H1 (cell line): ENCODE data around the gene UIMC1. TPM values are rescaled to one million over a fixed set of nuclear protein-coding genes. Genes with fewer than 3 reads are reported as not detected.

Source experiments
- CTCF ChIA-PET: fragments of 300-600 bp; sonication (Branson Sonifier 250); formaldehyde crosslinking; loops from one replicate; lab custom pipeline; 2021; ENCODE audit not compliant: partially characterized antibody; lab: Charles Lee
- POLR2A ChIA-PET: fragments of 300-600 bp; sonication (Branson Sonifier 250); formaldehyde crosslinking; loops from one replicate; lab custom pipeline; 2021; ENCODE audit warnings: inconsistent platforms; ENCODE audit not compliant: partially characterized antibody; lab: Charles Lee
- DNase-seq, 2 experiments: peaks; one replicate each; pipeline versions ENCODE4 v3.0.0 to v3.0.0-alpha.2; 2010 to 2022; ENCODE audit warnings: low spot score in 2 of 2, low read depth in 1 of 2, mixed read lengths in 1 of 2
- FAIRE-seq: peaks from 2 replicates; lab custom pipeline; 2011; peaks lifted over from hg19 to GRCh38; lab: Jason Lieb, UNC
- H2AFZ ChIP-seq: 2 replicates; pipeline ENCODE4 v1.8.1; 2012; ENCODE audit warnings: low read length, inconsistent platforms
- H2AK5ac ChIP-seq: 2 replicates; pipeline ENCODE4 v1.6.1; 2013; ENCODE audit warnings: low read depth, low read length
- H2BK120ac ChIP-seq: replicated peaks from 2 replicates; pipeline ENCODE3; 2013; ENCODE audit warnings: low read depth, low read length, inconsistent platforms
- H2BK12ac ChIP-seq: 2 replicates; pipeline ENCODE4 v1.6.1; 2013; ENCODE audit warnings: low read depth, low read length
- H2BK15ac ChIP-seq: 2 replicates; pipeline ENCODE4 v1.6.1; 2013; ENCODE audit warnings: low read length
- H2BK20ac ChIP-seq: 2 replicates; pipeline ENCODE4 v1.6.1; 2013; ENCODE audit warnings: low read length
- H2BK5ac ChIP-seq: 2 replicates; pipeline ENCODE4 v1.6.1; 2013; ENCODE audit warnings: low read depth, low read length
- H3K14ac ChIP-seq: 2 replicates; pipeline ENCODE4 v1.6.1; 2013; ENCODE audit warnings: inconsistent platforms; ENCODE audit not compliant: insufficient read length
- H3K18ac ChIP-seq: 2 replicates; pipeline ENCODE4 v1.6.1; 2013; ENCODE audit warnings: low read length; ENCODE audit errors: extremely low read depth
- H3K23ac ChIP-seq: 2 replicates; pipeline ENCODE4 v1.6.1; 2013; ENCODE audit warnings: inconsistent platforms; ENCODE audit not compliant: insufficient read length
- H3K23me2 ChIP-seq: 2 replicates; pipeline ENCODE4 v1.6.1; 2013; ENCODE audit warnings: low read depth, low read length
- H3K27ac ChIP-seq: 2 replicates; pipeline ENCODE4 v1.6.1; 2011; ENCODE audit warnings: low read depth, low read length, inconsistent platforms
- H3K27me3 ChIP-seq, 4 experiments: replicated peaks in 1 of 4; 1 replicate in 1 of 4; 2 replicates in 3 of 4; pipeline versions ENCODE4 v1.6.1 to v1.8.1; 2011 to 2013; ENCODE audit warnings: low read length in 3 of 4, mild to moderate bottlenecking in 3 of 4, inconsistent platforms in 2 of 4, mixed read lengths in 2 of 4, moderate library complexity in 1 of 4; ENCODE audit not compliant: control insufficient read depth in 3 of 4, insufficient read depth in 3 of 4; ENCODE audit errors: extremely low read depth in 1 of 4
- H3K36me3 ChIP-seq, 4 experiments: 2 replicates each; pipeline versions ENCODE4 v1.6.1 to v1.8.1; 2011 to 2013; ENCODE audit warnings: mild to moderate bottlenecking in 4 of 4, low read length in 3 of 4, moderate library complexity in 2 of 4, control low read depth in 1 of 4, inconsistent platforms in 1 of 4; ENCODE audit not compliant: insufficient read depth in 4 of 4, control insufficient read depth in 2 of 4
- H3K4ac ChIP-seq: replicated peaks from 2 replicates; pipeline ENCODE3; 2013; ENCODE audit warnings: low read length, low read depth, mixed read lengths, inconsistent platforms; ENCODE audit not compliant: insufficient read length
- H3K4me1 ChIP-seq, 4 experiments: replicated peaks in 1 of 4; 1 replicate in 1 of 4; 2 replicates in 3 of 4; pipeline versions ENCODE4 v1.6.1 to v1.8.1; 2011 to 2013; ENCODE audit warnings: low read length in 3 of 4, inconsistent platforms in 2 of 4, mixed read lengths in 1 of 4; ENCODE audit not compliant: insufficient read depth in 4 of 4, control insufficient read depth in 3 of 4
- H3K4me2 ChIP-seq, 2 experiments: 2 replicates each; pipeline versions ENCODE4 v1.6.1 to v1.8.1; 2011 to 2013; ENCODE audit warnings: low read depth in 2 of 2, low read length in 2 of 2, control low read depth in 1 of 2, inconsistent platforms in 1 of 2, mild to moderate bottlenecking in 1 of 2; ENCODE audit not compliant: insufficient read depth in 1 of 2
- H3K4me3 ChIP-seq, 4 experiments: fragments of 200-600, 300-600 bp in 1 of 4; sonication (generic), shearing (Covaris generic), sonication (Bioruptor Twin) in 1 of 4; 2 replicates each; pipeline versions ENCODE4 v1.5.1 to v1.8.1; 2011 to 2016; ENCODE audit warnings: low read length in 4 of 4, low read depth in 3 of 4, control low read depth in 2 of 4, inconsistent platforms in 2 of 4, mild to moderate bottlenecking in 2 of 4, mixed read lengths in 1 of 4, moderate library complexity in 1 of 4; ENCODE audit not compliant: insufficient read depth in 2 of 4; ENCODE audit errors: extremely low read depth in 1 of 4
- H3K56ac ChIP-seq: replicated peaks from 2 replicates; pipeline ENCODE3; 2013; ENCODE audit warnings: low read depth, mild to moderate bottlenecking, mixed read lengths, low read length, inconsistent platforms; ENCODE audit not compliant: insufficient read length
- H3K79me1 ChIP-seq: 2 replicates; pipeline ENCODE4 v1.6.1; 2013; ENCODE audit warnings: low read depth, low read length, control low read depth
- H3K79me2 ChIP-seq, 2 experiments: 2 replicates each; pipeline versions ENCODE4 v1.6.1 to v1.8.1; 2012 to 2013; ENCODE audit warnings: low read length in 2 of 2, mild to moderate bottlenecking in 2 of 2, inconsistent platforms in 1 of 2; ENCODE audit not compliant: insufficient read depth in 2 of 2, control insufficient read depth in 1 of 2
- H3K9ac ChIP-seq, 4 experiments: replicated peaks in 1 of 4; 1 replicate in 1 of 4; 2 replicates in 3 of 4; pipeline versions ENCODE4 v1.6.1 to v1.8.1; 2011 to 2013; ENCODE audit warnings: low read depth in 3 of 4, low read length in 3 of 4, control low read depth in 2 of 4, mild to moderate bottlenecking in 2 of 4, moderate library complexity in 2 of 4, inconsistent platforms in 1 of 4; ENCODE audit errors: extremely low read depth in 1 of 4
- H3K9me3 ChIP-seq, 2 experiments: 2 replicates each; pipeline versions ENCODE4 v1.6.1 to v1.8.1; 2012 to 2013; ENCODE audit warnings: mild to moderate bottlenecking in 2 of 2, moderate library complexity in 2 of 2, control low read depth in 1 of 2, inconsistent platforms in 1 of 2, low read depth in 1 of 2, low read length in 1 of 2, mixed read lengths in 1 of 2; ENCODE audit not compliant: insufficient read depth in 2 of 2
- H4K20me1 ChIP-seq, 2 experiments: replicated peaks in 1 of 2; 2 replicates each; pipeline versions ENCODE3 to v1.8.1; 2011 to 2013; ENCODE audit warnings: inconsistent platforms in 2 of 2, low read length in 2 of 2, mild to moderate bottlenecking in 1 of 2; ENCODE audit not compliant: insufficient read depth in 2 of 2, control insufficient read depth in 1 of 2
- H4K5ac ChIP-seq: 2 replicates; pipeline ENCODE4 v1.6.1; 2013; ENCODE audit warnings: low read length, low read depth, mixed read lengths, inconsistent platforms; ENCODE audit not compliant: insufficient read length
- H4K8ac ChIP-seq: 2 replicates; pipeline ENCODE4 v1.8.0; 2013; ENCODE audit warnings: mild to moderate bottlenecking, moderate library complexity, low read length, inconsistent platforms; ENCODE audit not compliant: insufficient read depth; ENCODE audit errors: extremely low read depth
- H4K91ac ChIP-seq: replicated peaks from 2 replicates; pipeline ENCODE3; 2013; ENCODE audit warnings: low read length, mixed read lengths, inconsistent platforms; ENCODE audit not compliant: insufficient read length
- BRCA1 ChIP-seq: IDR thresholded peaks from 2 replicates; pipeline ENCODE4 v1.6.1; 2012; ENCODE audit warnings: low read depth, low read length, improper control_type of control experiment
- FOSL1 ChIP-seq: IDR thresholded peaks from 2 replicates; pipeline ENCODE4 v1.6.1; 2011; ENCODE audit warnings: mild to moderate bottlenecking, low read depth, low read length, moderate library complexity; ENCODE audit not compliant: insufficient read depth
- KDM4A ChIP-seq: IDR thresholded peaks from one replicate; pipeline ENCODE4 v1.7.1; 2012; ENCODE audit warnings: low read depth, mild to moderate bottlenecking, moderate library complexity, low read length, inconsistent platforms; ENCODE audit not compliant: severe bottlenecking
- MAFK ChIP-seq: IDR thresholded peaks from 2 replicates; pipeline ENCODE4 v1.6.1; 2012; ENCODE audit warnings: low read depth, mild to moderate bottlenecking, improper control_type of control experiment, low read length
- NANOG ChIP-seq: IDR thresholded peaks from 2 replicates; pipeline ENCODE4 v1.6.1; 2011; ENCODE audit warnings: low read length, low read depth, mild to moderate bottlenecking, inconsistent platforms; ENCODE audit not compliant: insufficient read depth, poor library complexity, severe bottlenecking
- RFX5 ChIP-seq: IDR thresholded peaks from 2 replicates; pipeline ENCODE4 v1.6.1; 2011; ENCODE audit warnings: low read depth, low read length, improper control_type of control experiment, borderline replicate concordance
- RXRA ChIP-seq: IDR thresholded peaks from 2 replicates; pipeline ENCODE4 v1.6.1; 2011; ENCODE audit warnings: low read depth, mild to moderate bottlenecking, low read length, moderate library complexity; ENCODE audit not compliant: insufficient read depth
- YY1 ChIP-seq: IDR thresholded peaks from 2 replicates; pipeline ENCODE4 v1.6.1; 2011; ENCODE audit warnings: low read depth, mild to moderate bottlenecking, low read length
- WGBS, 2 experiments: shearing (Covaris generic) in 1 of 2; methylation state at CpG; one replicate each; pipeline versions ENCODE4 v1.1.6 to v1.1.7; 2013 to 2015; ENCODE audit warnings: low lambda C conversion rate in 2 of 2, mixed read lengths in 2 of 2, inconsistent platforms in 1 of 2, low coverage in 1 of 2, missing lambda C conversion rate in 1 of 2; ENCODE audit not compliant: insufficient replicate concordance in 2 of 2, insufficient coverage in 1 of 2, insufficient read length in 1 of 2; ENCODE audit errors: extremely low coverage in 1 of 2, missing lambda C conversion rate in 1 of 2; 5-methylcytosine and 5-hydroxymethylcytosine counted together
- polyA plus RNA-seq, 7 experiments: library from polyadenylated mRNA; depleted of rRNA in 3 of 7; stranded (reverse) in 5 of 7; unstranded in 2 of 7; fragments of >200 nt in 5 of 7; fragments of 200-250 nt in 2 of 7; gene quantifications; 1 replicate in 5 of 7; 2 replicates in 1 of 7; 4 replicates in 1 of 7; pipeline versions ENCODE4 v1.2.1 to v1.2.3, GENCODE V29; 2011 to 2013; ENCODE audit warnings: missing spikeins in 2 of 7, mixed read lengths in 2 of 7
- total RNA-seq: library from RNA; stranded (reverse); fragmentation: NEBNext Ultra II Directional; extraction: Animal tissue kit (Norgen Biotek cat#: 25700); gene quantifications from 2 replicates; pipeline ENCODE4 v1.2.1, GENCODE V29; 2021
- TF ChIP-seq, protein P1 (sequence below): IDR thresholded peaks from 2 replicates; pipeline ENCODE4 v1.6.1; 2012; ENCODE audit warnings: low read length, inconsistent platforms
- TF ChIP-seq, protein P2 (sequence below), 3 experiments: IDR thresholded peaks; 1 replicate in 2 of 3; 2 replicates in 1 of 3; pipeline versions ENCODE4 v1.5.1 to v1.6.1; 2011; ENCODE audit warnings: low read length in 3 of 3, mild to moderate bottlenecking in 3 of 3, inconsistent platforms in 2 of 3, low read depth in 1 of 3, moderate library complexity in 1 of 3; ENCODE audit not compliant: insufficient read depth in 1 of 3; ENCODE audit errors: control extremely low read depth in 1 of 3

UIMC1 gene
- total and polyA plus RNA-seq, 2 of the 8 experiments (the other 6 are each of a cell fraction or from before 2014, with no cell fraction given), result 12.8 to 43.7 TPM

DNA sequence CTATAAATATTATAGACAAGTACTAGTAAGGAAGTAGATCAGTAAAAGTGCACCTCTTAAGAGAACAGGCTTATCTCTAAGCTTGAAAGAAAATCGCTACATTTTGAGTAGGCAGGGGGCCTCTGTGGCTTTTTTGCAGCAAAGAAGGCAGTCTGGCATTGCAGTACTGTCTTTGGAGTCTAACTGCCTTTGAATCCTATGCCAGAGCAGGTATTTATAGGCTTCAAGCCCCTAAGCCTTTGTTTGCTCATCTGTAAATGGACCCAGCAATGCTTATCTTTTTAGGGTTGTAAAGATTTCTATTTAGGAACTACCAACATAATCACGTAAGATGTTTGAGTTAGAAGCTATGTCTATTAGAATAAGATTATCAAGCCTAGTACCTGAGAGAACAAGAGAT is 83.8 kb downstream of the UIMC1 start:
- Histone ChIP-seq H3K4me3 (no peak overlapping the region), H3K36me3 (peaks cover 0 to 2% (median 0%) of the 10 kb centered on the region in 4 experiments; a peak in 3 of 8 replicates), H3K23me2 (no peaks in the 10 kb centered on the region), H4K20me1 (no peaks in the 10 kb centered on the region), H4K5ac (no peak overlapping the region), H2AFZ (no peak overlapping the region), H3K4me2 (no peak overlapping the region), H3K4ac (no peak overlapping the region), H3K4me1 (no peaks in the 10 kb centered on the region), H2BK5ac (no peak overlapping the region), H3K27me3 (no peaks in the 10 kb centered on the region), H4K91ac (no peak overlapping the region), H2BK120ac (no peak overlapping the region), H3K27ac (no peak overlapping the region), H2BK12ac (no peak overlapping the region), H4K8ac (no peak overlapping the region), H3K14ac (no peak overlapping the region), H2BK20ac (no peak overlapping the region), H3K9ac (no peak overlapping the region), H3K79me2 (no peaks in the 10 kb centered on the region; a peak in 1 of 4 replicates), H3K23ac (no peak overlapping the region), H3K9me3 (no peaks in the 10 kb centered on the region), H3K18ac (no peak overlapping the region), H2AK5ac (no peak overlapping the region), H3K79me1 (no peaks in the 10 kb centered on the region), H2BK15ac (no peak overlapping the region), H3K56ac (no peak overlapping the region)
- DNase-seq (no peak), FAIRE-seq (no peak)
- ChIA-PET CTCF (interaction anchor here (0.9 to 1.9 kb wide), 4 partner anchors 9 to 271 kb away, joined by 3 to 6 read pairs (median 4); no protein-coding TSS in a partner anchor), POLR2A (no interaction called here)
- 95% methylated on average over 2 of the region's 2 CpGs; no CpG with 5 or more reads in 1 of the 2 experiments for WGBS, 2 experiments
- TF ChIP-seq, protein P1, sequence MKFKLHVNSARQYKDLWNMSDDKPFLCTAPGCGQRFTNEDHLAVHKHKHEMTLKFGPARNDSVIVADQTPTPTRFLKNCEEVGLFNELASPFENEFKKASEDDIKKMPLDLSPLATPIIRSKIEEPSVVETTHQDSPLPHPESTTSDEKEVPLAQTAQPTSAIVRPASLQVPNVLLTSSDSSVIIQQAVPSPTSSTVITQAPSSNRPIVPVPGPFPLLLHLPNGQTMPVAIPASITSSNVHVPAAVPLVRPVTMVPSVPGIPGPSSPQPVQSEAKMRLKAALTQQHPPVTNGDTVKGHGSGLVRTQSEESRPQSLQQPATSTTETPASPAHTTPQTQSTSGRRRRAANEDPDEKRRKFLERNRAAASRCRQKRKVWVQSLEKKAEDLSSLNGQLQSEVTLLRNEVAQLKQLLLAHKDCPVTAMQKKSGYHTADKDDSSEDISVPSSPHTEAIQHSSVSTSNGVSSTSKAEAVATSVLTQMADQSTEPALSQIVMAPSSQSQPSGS, result no peak
- no peak for TF ChIP-seq RXRA
- no peak for TF ChIP-seq RFX5
- no peak for TF ChIP-seq NANOG
- TF ChIP-seq FOSL1, result no peak
- TF ChIP-seq, protein P2, sequence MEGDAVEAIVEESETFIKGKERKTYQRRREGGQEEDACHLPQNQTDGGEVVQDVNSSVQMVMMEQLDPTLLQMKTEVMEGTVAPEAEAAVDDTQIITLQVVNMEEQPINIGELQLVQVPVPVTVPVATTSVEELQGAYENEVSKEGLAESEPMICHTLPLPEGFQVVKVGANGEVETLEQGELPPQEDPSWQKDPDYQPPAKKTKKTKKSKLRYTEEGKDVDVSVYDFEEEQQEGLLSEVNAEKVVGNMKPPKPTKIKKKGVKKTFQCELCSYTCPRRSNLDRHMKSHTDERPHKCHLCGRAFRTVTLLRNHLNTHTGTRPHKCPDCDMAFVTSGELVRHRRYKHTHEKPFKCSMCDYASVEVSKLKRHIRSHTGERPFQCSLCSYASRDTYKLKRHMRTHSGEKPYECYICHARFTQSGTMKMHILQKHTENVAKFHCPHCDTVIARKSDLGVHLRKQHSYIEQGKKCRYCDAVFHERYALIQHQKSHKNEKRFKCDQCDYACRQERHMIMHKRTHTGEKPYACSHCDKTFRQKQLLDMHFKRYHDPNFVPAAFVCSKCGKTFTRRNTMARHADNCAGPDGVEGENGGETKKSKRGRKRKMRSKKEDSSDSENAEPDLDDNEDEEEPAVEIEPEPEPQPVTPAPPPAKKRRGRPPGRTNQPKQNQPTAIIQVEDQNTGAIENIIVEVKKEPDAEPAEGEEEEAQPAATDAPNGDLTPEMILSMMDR (IDR thresholded peaks at IDR 0.05; ENCODE audit: control extremely low read depth in 1 of 3, insufficient read depth in 1 of 3, low read depth in 1 of 3, low read length in 3 of 3), result no peak
- no peak for TF ChIP-seq MAFK
- TF ChIP-seq YY1, result no peak
- no peak for TF ChIP-seq BRCA1
- no peak for TF ChIP-seq KDM4A
